IPS-15b (cell line): ENCODE measurements around the gene UNC119.

Experiments used
- H3K27me3 ChIP-seq: one replicate; pipeline ENCODE4 v1.6.1; 2013; ENCODE audit warnings: low read length; ENCODE audit not compliant: control insufficient read depth, insufficient read depth
- H3K36me3 ChIP-seq: one replicate; pipeline ENCODE4 v1.6.1; 2013; ENCODE audit warnings: low read length; ENCODE audit not compliant: control insufficient read depth, insufficient read depth
- H3K4me1 ChIP-seq: one replicate; pipeline ENCODE4 v1.6.1; 2013; ENCODE audit warnings: mild to moderate bottlenecking, low read length; ENCODE audit not compliant: control insufficient read depth, insufficient read depth
- H3K4me3 ChIP-seq: one replicate; pipeline ENCODE4 v1.5.1; 2013; ENCODE audit warnings: low read depth, low read length
- H3K9ac ChIP-seq: one replicate; pipeline ENCODE4 v1.6.1; 2013; ENCODE audit warnings: low read depth, mild to moderate bottlenecking, low read length
- H3K9me3 ChIP-seq: one replicate; pipeline ENCODE4 v1.6.1; 2013; ENCODE audit warnings: mild to moderate bottlenecking, low read length; ENCODE audit not compliant: control insufficient read depth, insufficient read depth

UNC119 gene

GRCh38 chr17:28536532-28537218 is 15.7 kb downstream of the UNC119 start:
- Histone ChIP-seq H3K27me3 (no peaks in the 10 kb centered on the region), H3K4me1 (no peaks in the 10 kb centered on the region), H3K4me3 (no peak overlapping the region), H3K9me3 (no peaks in the 10 kb centered on the region), H3K9ac (no peak overlapping the region), H3K36me3 (no peaks in the 10 kb centered on the region)

GRCh38 chr17:28534740-28535375 is 17.6 kb downstream of the UNC119 start:
- no peak overlapping the region for H3K9ac ChIP-seq
- H3K9me3 ChIP-seq = no peaks in the 10 kb centered on the region
- no peaks in the 10 kb centered on the region for H3K36me3 ChIP-seq
- no peaks in the 10 kb centered on the region for H3K27me3 ChIP-seq
- no peak overlapping the region for H3K4me3 ChIP-seq
- no peaks in the 10 kb centered on the region for H3K4me1 ChIP-seq

GRCh38 chr17:28533091-28533807 is 19.2 kb downstream of the UNC119 start:
- Histone ChIP-seq H3K9me3 (no peaks in the 10 kb centered on the region), H3K9ac (no peak overlapping the region), H3K4me3 (no peak overlapping the region), H3K4me1 (no peaks in the 10 kb centered on the region), H3K27me3 (no peaks in the 10 kb centered on the region), H3K36me3 (no peaks in the 10 kb centered on the region)

- no peak overlapping the region for H3K9ac ChIP-seq
- no peaks in the 10 kb centered on the region for H3K27me3 ChIP-seq
- no peaks in the 10 kb centered on the region for H3K4me1 ChIP-seq
- no peaks in the 10 kb centered on the region for H3K36me3 ChIP-seq
- no peak overlapping the region for H3K4me3 ChIP-seq
- H3K9me3 ChIP-seq = no peaks in the 10 kb centered on the region
Observed at GRCh38 chr17:28532050-28532960, 20.1 kb downstream of the UNC119 start.

- Histone ChIP-seq H3K36me3 (no peaks in the 10 kb centered on the region), H3K4me1 (no peaks in the 10 kb centered on the region), H3K9me3 (no peaks in the 10 kb centered on the region), H3K27me3 (no peaks in the 10 kb centered on the region), H3K9ac (no peak overlapping the region), H3K4me3 (no peak overlapping the region)
Observed at GRCh38 chr17:28530926-28531325, 21.5 kb downstream of the UNC119 start.

GRCh38 chr17:28530250-28530649 is 22.2 kb downstream of the UNC119 start:
- Histone ChIP-seq H3K4me3 (no peak overlapping the region), H3K9ac (no peak overlapping the region), H3K9me3 (no peaks in the 10 kb centered on the region), H3K4me1 (no peaks in the 10 kb centered on the region), H3K36me3 (no peaks in the 10 kb centered on the region), H3K27me3 (no peaks in the 10 kb centered on the region)

GRCh38 chr17:28529013-28529400 is 23.4 kb downstream of the UNC119 start:
- no peaks in the 10 kb centered on the region for H3K9me3 ChIP-seq
- no peaks in the 10 kb centered on the region for H3K27me3 ChIP-seq
- no peak overlapping the region for H3K9ac ChIP-seq
- H3K36me3 ChIP-seq = no peaks in the 10 kb centered on the region
- no peak overlapping the region for H3K4me3 ChIP-seq
- H3K4me1 ChIP-seq = no peaks in the 10 kb centered on the region

GRCh38 chr17:28528327-28529012 is 24.0 kb downstream of the UNC119 start:
- Histone ChIP-seq H3K4me3 (no peak overlapping the region), H3K9me3 (no peaks in the 10 kb centered on the region), H3K27me3 (no peaks in the 10 kb centered on the region), H3K4me1 (no peaks in the 10 kb centered on the region), H3K36me3 (no peaks in the 10 kb centered on the region), H3K9ac (no peak overlapping the region)

- H3K27me3 ChIP-seq = no peaks in the 10 kb centered on the region
- H3K36me3 ChIP-seq = no peaks in the 10 kb centered on the region
- no peaks in the 10 kb centered on the region for H3K9me3 ChIP-seq
- no peak overlapping the region for H3K9ac ChIP-seq
- H3K4me3 ChIP-seq = no peak overlapping the region
- H3K4me1 ChIP-seq = no peaks in the 10 kb centered on the region
Observed at GRCh38 chr17:28527859-28528258, 24.6 kb downstream of the UNC119 start.

GRCh38 chr17:28527181-28527681 is 25.2 kb downstream of the UNC119 start:
- no peaks in the 10 kb centered on the region for H3K27me3 ChIP-seq
- H3K9ac ChIP-seq = no peak overlapping the region
- no peaks in the 10 kb centered on the region for H3K9me3 ChIP-seq
- no peak overlapping the region for H3K4me3 ChIP-seq
- H3K36me3 ChIP-seq = no peaks in the 10 kb centered on the region
- no peaks in the 10 kb centered on the region for H3K4me1 ChIP-seq

- Histone ChIP-seq H3K4me3 (no peak overlapping the region), H3K4me1 (no peaks in the 10 kb centered on the region), H3K9ac (no peak overlapping the region), H3K27me3 (no peaks in the 10 kb centered on the region), H3K9me3 (no peaks in the 10 kb centered on the region), H3K36me3 (no peaks in the 10 kb centered on the region)
Observed at GRCh38 chr17:28526381-28526780, 26.0 kb downstream of the UNC119 start.
